Measurements from ENCODE around the gene C1orf94. TPM values are rescaled to one million over a fixed set of nuclear protein-coding genes. Genes with fewer than 3 reads are reported as not detected.

The C1orf94 gene
- total RNA-seq, 1 experiment from 2014 or later: not detected

- no peaks in the 10 kb centered on the region for H3K4me1 ChIP-seq (ENCODE audit: control insufficient read depth, insufficient read depth, low read length)
- POLR2A ChIA-PET: no interaction called here
- CTCF ChIA-PET: no interaction called here
- peaks cover 1% of the 10 kb centered on the region; the same call in 1 of the 2 replicates for H3K27me3 ChIP-seq (ENCODE audit: control insufficient read depth, insufficient read depth, low read length)
- DNase-seq (ENCODE audit: low read depth, low spot score) (no peak), ATAC-seq (no peak)
- no peak for TF ChIP-seq POLR2AphosphoS5 (IDR thresholded peaks at IDR 0.05; ENCODE audit: low read depth, low read length)
- no peak for TF ChIP-seq TCF7L2 (IDR thresholded peaks at IDR 0.05; ENCODE audit: low read depth, low read length)
- TF ChIP-seq REST (IDR thresholded peaks at IDR 0.05; ENCODE audit: insufficient read depth in 1 of 2, low read depth in 2 of 2, low read length in 1 of 2): no peak
- no peak for TF ChIP-seq SIN3A (IDR thresholded peaks at IDR 0.05; ENCODE audit: borderline replicate concordance, insufficient read depth, low read depth, low read length)
- TF ChIP-seq CTCF (IDR thresholded peaks at IDR 0.05): no peak
- no peak overlapping the region for H3K27ac ChIP-seq (ENCODE audit: low read length)
- no TSS peak for BruUV-seq (replicated peaks)
- intact Hi-C loops (cut with micrococcal nuclease; ENCODE audit: unreplicated experiment): no loop called here
- in situ Hi-C loops (cut with HindIII; ENCODE audit: low pct_unique_long_range_greater_than_20kb, low sequenced_read_pairs): no loop called here
- no peaks in the 10 kb centered on the region for H3K9me3 ChIP-seq (ENCODE audit: control insufficient read depth, insufficient read depth, low read depth, low read length)
- H3K4me3 ChIP-seq (ENCODE audit: low read depth in 2 of 2, low read length in 2 of 2): no peak overlapping the region
- no peaks in the 10 kb centered on the region for H3K36me3 ChIP-seq (ENCODE audit: control insufficient read depth, insufficient read depth, low read length)
Observed at GRCh38 chr1:34237151-34237815, 60.6 kb downstream of the C1orf94 start.

GRCh38 chr1:34245967-34246366 is 69.3 kb downstream of the C1orf94 start:
- ChIA-PET POLR2A (no interaction called here), CTCF (no interaction called here)
- BruUV-seq (replicated peaks): no TSS peak
- intact Hi-C loops (cut with micrococcal nuclease; ENCODE audit: unreplicated experiment): no loop called here
- no peak for ATAC-seq
- in situ Hi-C loops (cut with HindIII; ENCODE audit: low pct_unique_long_range_greater_than_20kb, low sequenced_read_pairs): no loop called here
- DNase-seq (ENCODE audit: low read depth, low spot score): no peak
- Histone ChIP-seq H3K4me3 (ENCODE audit: low read depth in 2 of 2, low read length in 2 of 2) (no peak overlapping the region), H3K27me3 (ENCODE audit: control insufficient read depth, insufficient read depth, low read length) (peaks cover 7% of the 10 kb centered on the region), H3K4me1 (ENCODE audit: control insufficient read depth, insufficient read depth, low read length) (no peaks in the 10 kb centered on the region), H3K36me3 (ENCODE audit: control insufficient read depth, insufficient read depth, low read length) (no peaks in the 10 kb centered on the region), H3K9me3 (ENCODE audit: control insufficient read depth, insufficient read depth, low read depth, low read length) (no peaks in the 10 kb centered on the region), H3K27ac (ENCODE audit: low read length) (no peak overlapping the region)
- no peak for TF ChIP-seq TCF7L2 (IDR thresholded peaks at IDR 0.05; ENCODE audit: low read depth, low read length)
- no peak for TF ChIP-seq POLR2AphosphoS5 (IDR thresholded peaks at IDR 0.05; ENCODE audit: low read depth, low read length)
- no peak for TF ChIP-seq REST (IDR thresholded peaks at IDR 0.05; ENCODE audit: insufficient read depth in 1 of 2, low read depth in 2 of 2, low read length in 1 of 2)
- no peak for TF ChIP-seq CTCF (IDR thresholded peaks at IDR 0.05)
